ENCODE measurements around the gene IKZF2. TPM values are rescaled to one million over a fixed set of nuclear protein-coding genes. Genes with fewer than 3 reads are reported as not detected.

Gene IKZF2
- total RNA-seq, 1 donor from 2014 or later = 4.4 TPM

DNA sequence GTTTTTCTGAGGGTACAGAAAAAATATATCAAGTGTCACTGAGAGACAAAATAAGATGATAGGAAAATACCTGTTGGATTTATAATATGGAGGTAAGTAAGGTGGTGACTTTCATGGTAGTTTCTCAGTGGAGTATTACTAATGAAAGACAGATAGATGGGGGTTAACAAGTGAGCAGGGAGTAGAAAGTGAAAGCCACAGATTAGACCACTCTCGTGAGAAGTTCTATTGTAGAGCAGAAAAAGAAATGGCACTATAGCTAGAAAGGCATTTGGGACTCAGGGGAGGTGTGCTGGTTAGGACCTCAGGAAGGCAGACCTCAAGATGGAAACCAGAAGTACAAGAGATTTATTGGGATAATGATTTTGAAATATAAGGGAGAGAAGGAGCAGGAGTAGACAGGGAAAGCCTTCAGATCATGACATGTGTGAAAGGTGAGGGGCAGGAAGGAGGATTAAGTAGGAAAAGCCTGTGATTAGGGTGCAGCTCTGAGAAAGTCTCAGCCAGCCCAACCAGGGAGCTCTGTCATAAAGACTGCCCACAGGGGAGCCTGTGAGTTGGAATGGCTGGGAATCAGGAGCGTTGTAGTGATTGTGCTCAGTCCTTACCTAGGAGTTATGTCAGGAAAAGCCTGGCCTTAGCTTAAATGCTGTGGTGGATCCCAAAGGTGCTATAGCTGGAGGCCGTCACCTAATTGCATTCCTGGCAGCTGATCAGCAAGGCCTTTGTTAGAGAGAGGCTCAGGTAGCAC, 198.1 kb downstream of the IKZF2 start:
- TF ChIP-seq, protein P1, sequence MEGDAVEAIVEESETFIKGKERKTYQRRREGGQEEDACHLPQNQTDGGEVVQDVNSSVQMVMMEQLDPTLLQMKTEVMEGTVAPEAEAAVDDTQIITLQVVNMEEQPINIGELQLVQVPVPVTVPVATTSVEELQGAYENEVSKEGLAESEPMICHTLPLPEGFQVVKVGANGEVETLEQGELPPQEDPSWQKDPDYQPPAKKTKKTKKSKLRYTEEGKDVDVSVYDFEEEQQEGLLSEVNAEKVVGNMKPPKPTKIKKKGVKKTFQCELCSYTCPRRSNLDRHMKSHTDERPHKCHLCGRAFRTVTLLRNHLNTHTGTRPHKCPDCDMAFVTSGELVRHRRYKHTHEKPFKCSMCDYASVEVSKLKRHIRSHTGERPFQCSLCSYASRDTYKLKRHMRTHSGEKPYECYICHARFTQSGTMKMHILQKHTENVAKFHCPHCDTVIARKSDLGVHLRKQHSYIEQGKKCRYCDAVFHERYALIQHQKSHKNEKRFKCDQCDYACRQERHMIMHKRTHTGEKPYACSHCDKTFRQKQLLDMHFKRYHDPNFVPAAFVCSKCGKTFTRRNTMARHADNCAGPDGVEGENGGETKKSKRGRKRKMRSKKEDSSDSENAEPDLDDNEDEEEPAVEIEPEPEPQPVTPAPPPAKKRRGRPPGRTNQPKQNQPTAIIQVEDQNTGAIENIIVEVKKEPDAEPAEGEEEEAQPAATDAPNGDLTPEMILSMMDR (IDR thresholded peaks at IDR 0.05; ENCODE audit: insufficient read depth, low read length, poor library complexity, severe bottlenecking) = no peak
- DNase-seq (ENCODE audit: low read depth) = no peak
- H3K36me3 ChIP-seq (ENCODE audit: control insufficient read depth, insufficient read depth, low read length) = no peaks in the 10 kb centered on the region
- H3K4me3 ChIP-seq (ENCODE audit: low read depth, low read length) = no peak overlapping the region
- H3K27me3 ChIP-seq (ENCODE audit: control insufficient read depth, insufficient read depth, low read length) = no peaks in the 10 kb centered on the region

DNA sequence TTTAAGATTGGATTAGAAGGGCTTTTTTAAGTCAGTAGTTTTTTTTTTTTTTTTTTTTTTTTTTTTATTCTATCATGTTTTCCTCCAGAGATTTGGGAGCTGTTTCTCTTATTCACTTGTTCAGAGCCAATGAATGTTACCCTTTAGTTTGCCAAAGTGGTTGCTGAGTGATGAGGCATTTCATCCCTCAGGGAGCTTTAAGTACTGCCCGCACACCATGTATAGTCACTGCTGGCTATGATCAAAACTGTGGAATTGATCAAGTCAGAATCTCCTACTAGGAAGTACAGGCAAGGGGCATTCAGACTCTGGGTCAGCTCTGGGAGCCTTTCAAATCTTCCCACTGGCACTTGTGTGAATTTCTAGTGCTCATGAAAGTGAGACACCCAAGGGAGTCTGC, 201.6 kb downstream of the IKZF2 start:
- TF ChIP-seq, protein P1 (IDR thresholded peaks at IDR 0.05; ENCODE audit: insufficient read depth, low read length, poor library complexity, severe bottlenecking) = no peak
- DNase-seq (ENCODE audit: low read depth) = no peak
- Histone ChIP-seq H3K36me3 (ENCODE audit: control insufficient read depth, insufficient read depth, low read length) (no peaks in the 10 kb centered on the region), H3K27me3 (ENCODE audit: control insufficient read depth, insufficient read depth, low read length) (no peaks in the 10 kb centered on the region), H3K4me3 (ENCODE audit: low read depth, low read length) (no peak overlapping the region)

Other genes starting within 250 kb of the IKZF2 start
- gene SPAG16, start 132.9 kb upstream of the IKZF2 start, total RNA-seq = 13.7 and 16.1 TPM in 2 replicates

Measured in kidney epithelial cell (primary cell).